ENCODE results near the gene APLP2. TPM values are rescaled to one million over a fixed set of nuclear protein-coding genes. Genes with fewer than 3 reads are reported as not detected.

Gene APLP2
- total and polyA plus RNA-seq, 2 of the 13 experiments (the other 11 are each of a cell fraction or from before 2014, with no cell fraction given) = 315 to 594 TPM

DNA sequence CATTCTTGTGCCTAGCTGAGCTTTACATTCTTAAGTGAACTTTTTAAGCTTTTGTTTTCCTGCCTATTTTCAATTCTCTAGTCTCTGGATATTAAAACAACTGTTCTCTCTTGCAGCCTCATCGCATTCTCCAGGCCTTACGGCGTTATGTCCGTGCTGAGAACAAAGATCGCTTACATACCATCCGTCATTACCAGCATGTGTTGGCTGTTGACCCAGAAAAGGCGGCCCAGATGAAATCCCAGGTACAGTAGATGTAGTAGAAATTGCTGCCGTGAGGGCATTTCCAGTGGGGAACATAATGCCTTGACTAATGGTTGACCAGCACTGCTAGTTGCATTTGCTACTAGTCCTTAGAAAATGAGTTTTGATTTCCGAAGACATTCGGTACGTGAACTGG, 60.2 kb downstream of the APLP2 start (continued):
- no peak for TF ChIP-seq ZNF225 (CRISPR knock-in tag; IDR thresholded peaks at IDR 0.05)
- TF ChIP-seq, protein P1, sequence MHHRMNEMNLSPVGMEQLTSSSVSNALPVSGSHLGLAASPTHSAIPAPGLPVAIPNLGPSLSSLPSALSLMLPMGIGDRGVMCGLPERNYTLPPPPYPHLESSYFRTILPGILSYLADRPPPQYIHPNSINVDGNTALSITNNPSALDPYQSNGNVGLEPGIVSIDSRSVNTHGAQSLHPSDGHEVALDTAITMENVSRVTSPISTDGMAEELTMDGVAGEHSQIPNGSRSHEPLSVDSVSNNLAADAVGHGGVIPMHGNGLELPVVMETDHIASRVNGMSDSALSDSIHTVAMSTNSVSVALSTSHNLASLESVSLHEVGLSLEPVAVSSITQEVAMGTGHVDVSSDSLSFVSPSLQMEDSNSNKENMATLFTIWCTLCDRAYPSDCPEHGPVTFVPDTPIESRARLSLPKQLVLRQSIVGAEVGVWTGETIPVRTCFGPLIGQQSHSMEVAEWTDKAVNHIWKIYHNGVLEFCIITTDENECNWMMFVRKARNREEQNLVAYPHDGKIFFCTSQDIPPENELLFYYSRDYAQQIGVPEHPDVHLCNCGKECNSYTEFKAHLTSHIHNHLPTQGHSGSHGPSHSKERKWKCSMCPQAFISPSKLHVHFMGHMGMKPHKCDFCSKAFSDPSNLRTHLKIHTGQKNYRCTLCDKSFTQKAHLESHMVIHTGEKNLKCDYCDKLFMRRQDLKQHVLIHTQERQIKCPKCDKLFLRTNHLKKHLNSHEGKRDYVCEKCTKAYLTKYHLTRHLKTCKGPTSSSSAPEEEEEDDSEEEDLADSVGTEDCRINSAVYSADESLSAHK (CRISPR knock-in tag; IDR thresholded peaks at IDR 0.05; ENCODE audit: borderline replicate concordance) = no peak
- 0 out of 2 replicates have a peak, but pooled peaks have one; percentile 11 for TF ChIP-seq ZNF331 (CRISPR knock-in tag; IDR thresholded peaks at IDR 0.05)
- TF ChIP-seq TMF1 (CRISPR knock-in tag; IDR thresholded peaks at IDR 0.05; ENCODE audit: low read depth) = no peak
- TF ChIP-seq, protein P2, sequence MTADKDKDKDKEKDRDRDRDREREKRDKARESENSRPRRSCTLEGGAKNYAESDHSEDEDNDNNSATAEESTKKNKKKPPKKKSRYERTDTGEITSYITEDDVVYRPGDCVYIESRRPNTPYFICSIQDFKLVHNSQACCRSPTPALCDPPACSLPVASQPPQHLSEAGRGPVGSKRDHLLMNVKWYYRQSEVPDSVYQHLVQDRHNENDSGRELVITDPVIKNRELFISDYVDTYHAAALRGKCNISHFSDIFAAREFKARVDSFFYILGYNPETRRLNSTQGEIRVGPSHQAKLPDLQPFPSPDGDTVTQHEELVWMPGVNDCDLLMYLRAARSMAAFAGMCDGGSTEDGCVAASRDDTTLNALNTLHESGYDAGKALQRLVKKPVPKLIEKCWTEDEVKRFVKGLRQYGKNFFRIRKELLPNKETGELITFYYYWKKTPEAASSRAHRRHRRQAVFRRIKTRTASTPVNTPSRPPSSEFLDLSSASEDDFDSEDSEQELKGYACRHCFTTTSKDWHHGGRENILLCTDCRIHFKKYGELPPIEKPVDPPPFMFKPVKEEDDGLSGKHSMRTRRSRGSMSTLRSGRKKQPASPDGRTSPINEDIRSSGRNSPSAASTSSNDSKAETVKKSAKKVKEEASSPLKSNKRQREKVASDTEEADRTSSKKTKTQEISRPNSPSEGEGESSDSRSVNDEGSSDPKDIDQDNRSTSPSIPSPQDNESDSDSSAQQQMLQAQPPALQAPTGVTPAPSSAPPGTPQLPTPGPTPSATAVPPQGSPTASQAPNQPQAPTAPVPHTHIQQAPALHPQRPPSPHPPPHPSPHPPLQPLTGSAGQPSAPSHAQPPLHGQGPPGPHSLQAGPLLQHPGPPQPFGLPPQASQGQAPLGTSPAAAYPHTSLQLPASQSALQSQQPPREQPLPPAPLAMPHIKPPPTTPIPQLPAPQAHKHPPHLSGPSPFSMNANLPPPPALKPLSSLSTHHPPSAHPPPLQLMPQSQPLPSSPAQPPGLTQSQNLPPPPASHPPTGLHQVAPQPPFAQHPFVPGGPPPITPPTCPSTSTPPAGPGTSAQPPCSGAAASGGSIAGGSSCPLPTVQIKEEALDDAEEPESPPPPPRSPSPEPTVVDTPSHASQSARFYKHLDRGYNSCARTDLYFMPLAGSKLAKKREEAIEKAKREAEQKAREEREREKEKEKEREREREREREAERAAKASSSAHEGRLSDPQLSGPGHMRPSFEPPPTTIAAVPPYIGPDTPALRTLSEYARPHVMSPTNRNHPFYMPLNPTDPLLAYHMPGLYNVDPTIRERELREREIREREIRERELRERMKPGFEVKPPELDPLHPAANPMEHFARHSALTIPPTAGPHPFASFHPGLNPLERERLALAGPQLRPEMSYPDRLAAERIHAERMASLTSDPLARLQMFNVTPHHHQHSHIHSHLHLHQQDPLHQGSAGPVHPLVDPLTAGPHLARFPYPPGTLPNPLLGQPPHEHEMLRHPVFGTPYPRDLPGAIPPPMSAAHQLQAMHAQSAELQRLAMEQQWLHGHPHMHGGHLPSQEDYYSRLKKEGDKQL (CRISPR knock-in tag; IDR thresholded peaks at IDR 0.05; ENCODE audit: low read depth) = no peak
- TF ChIP-seq NCOA2 (CRISPR knock-in tag; IDR thresholded peaks at IDR 0.05) = peak; percentile 18; the same call in 1 of the 2 replicates
- no peak for TF ChIP-seq TSC22D2 (CRISPR knock-in tag; IDR thresholded peaks at IDR 0.05; ENCODE audit: borderline replicate concordance)
- TF ChIP-seq ZNF816 (CRISPR knock-in tag; IDR thresholded peaks at IDR 0.05; ENCODE audit: borderline replicate concordance) = no peak
- TF ChIP-seq, protein P3, sequence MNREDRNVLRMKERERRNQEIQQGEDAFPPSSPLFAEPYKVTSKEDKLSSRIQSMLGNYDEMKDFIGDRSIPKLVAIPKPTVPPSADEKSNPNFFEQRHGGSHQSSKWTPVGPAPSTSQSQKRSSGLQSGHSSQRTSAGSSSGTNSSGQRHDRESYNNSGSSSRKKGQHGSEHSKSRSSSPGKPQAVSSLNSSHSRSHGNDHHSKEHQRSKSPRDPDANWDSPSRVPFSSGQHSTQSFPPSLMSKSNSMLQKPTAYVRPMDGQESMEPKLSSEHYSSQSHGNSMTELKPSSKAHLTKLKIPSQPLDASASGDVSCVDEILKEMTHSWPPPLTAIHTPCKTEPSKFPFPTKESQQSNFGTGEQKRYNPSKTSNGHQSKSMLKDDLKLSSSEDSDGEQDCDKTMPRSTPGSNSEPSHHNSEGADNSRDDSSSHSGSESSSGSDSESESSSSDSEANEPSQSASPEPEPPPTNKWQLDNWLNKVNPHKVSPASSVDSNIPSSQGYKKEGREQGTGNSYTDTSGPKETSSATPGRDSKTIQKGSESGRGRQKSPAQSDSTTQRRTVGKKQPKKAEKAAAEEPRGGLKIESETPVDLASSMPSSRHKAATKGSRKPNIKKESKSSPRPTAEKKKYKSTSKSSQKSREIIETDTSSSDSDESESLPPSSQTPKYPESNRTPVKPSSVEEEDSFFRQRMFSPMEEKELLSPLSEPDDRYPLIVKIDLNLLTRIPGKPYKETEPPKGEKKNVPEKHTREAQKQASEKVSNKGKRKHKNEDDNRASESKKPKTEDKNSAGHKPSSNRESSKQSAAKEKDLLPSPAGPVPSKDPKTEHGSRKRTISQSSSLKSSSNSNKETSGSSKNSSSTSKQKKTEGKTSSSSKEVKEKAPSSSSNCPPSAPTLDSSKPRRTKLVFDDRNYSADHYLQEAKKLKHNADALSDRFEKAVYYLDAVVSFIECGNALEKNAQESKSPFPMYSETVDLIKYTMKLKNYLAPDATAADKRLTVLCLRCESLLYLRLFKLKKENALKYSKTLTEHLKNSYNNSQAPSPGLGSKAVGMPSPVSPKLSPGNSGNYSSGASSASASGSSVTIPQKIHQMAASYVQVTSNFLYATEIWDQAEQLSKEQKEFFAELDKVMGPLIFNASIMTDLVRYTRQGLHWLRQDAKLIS (CRISPR knock-in tag; IDR thresholded peaks at IDR 0.05) = no peak
- TF ChIP-seq MLLT10 (CRISPR knock-in tag; IDR thresholded peaks at IDR 0.05) = no peak
- TF ChIP-seq, protein P4, sequence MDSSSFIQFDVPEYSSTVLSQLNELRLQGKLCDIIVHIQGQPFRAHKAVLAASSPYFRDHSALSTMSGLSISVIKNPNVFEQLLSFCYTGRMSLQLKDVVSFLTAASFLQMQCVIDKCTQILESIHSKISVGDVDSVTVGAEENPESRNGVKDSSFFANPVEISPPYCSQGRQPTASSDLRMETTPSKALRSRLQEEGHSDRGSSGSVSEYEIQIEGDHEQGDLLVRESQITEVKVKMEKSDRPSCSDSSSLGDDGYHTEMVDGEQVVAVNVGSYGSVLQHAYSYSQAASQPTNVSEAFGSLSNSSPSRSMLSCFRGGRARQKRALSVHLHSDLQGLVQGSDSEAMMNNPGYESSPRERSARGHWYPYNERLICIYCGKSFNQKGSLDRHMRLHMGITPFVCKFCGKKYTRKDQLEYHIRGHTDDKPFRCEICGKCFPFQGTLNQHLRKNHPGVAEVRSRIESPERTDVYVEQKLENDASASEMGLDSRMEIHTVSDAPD (CRISPR knock-in tag; IDR thresholded peaks at IDR 0.05) = no peak
- TF ChIP-seq, protein P5, sequence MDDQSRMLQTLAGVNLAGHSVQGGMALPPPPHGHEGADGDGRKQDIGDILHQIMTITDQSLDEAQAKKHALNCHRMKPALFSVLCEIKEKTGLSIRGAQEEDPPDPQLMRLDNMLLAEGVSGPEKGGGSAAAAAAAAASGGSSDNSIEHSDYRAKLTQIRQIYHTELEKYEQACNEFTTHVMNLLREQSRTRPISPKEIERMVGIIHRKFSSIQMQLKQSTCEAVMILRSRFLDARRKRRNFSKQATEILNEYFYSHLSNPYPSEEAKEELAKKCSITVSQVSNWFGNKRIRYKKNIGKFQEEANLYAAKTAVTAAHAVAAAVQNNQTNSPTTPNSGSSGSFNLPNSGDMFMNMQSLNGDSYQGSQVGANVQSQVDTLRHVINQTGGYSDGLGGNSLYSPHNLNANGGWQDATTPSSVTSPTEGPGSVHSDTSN (CRISPR knock-in tag; IDR thresholded peaks at IDR 0.05; ENCODE audit: borderline replicate concordance) = no peak
- no peak for TF ChIP-seq ZNF337 (CRISPR knock-in tag; IDR thresholded peaks at IDR 0.05; ENCODE audit: borderline replicate concordance, low read depth)

Measured in HepG2 (cell line).